Caki2 (cell line): ENCODE measurements around the gene GFPT2. TPM values are rescaled to one million over a fixed set of nuclear protein-coding genes. Genes with fewer than 3 reads are reported as not detected.
"Not testable (repeated sequence)": the region's sequence is repeated elsewhere in the genome, so short reads cannot be mapped to it uniquely, and the experiment has no call there.

Experiments used
- DNase-seq: peaks from one replicate; pipeline ENCODE4 v3.0.0-alpha.2; 2015; ENCODE audit warnings: low read depth
- in situ Hi-C: cut with HindIII; loops from 2 replicates; pipeline ENCODE4 v1.10.0; 2016; ENCODE audit warnings: low sequenced_read_pairs, low pct_unique_long_range_greater_than_20kb, mixed read lengths
- total RNA-seq: library from RNA; depleted of rRNA; stranded (reverse); fragments of >200 nt; shearing (Covaris generic); gene quantifications from 2 replicates; pipeline ENCODE4 v1.2.3, GENCODE V29; 2014; ENCODE audit warnings: low replicate concordance

The GFPT2 gene
- total RNA-seq, 1 experiment from 2014 or later = 3.7 TPM

- DNase-seq = no peak
- in situ Hi-C loops = no loop called here
Observed at GRCh38 chr5:180324601-180324950, 28.6 kb downstream of the GFPT2 start.

GRCh38 chr5:180323941-180324600 lies 29.1 kb downstream of the GFPT2 start:
- in situ Hi-C loops = no loop called here
- DNase-seq = peak; percentile 79

GRCh38 chr5:180323160-180323559 lies 30.0 kb downstream of the GFPT2 start:
- DNase-seq = no peak
- in situ Hi-C loops = no loop called here

- in situ Hi-C loops = no loop called here
- no peak for DNase-seq
Observed at GRCh38 chr5:180318456-180319089, 34.6 kb downstream of the GFPT2 start.

- in situ Hi-C loops = no loop called here
- DNase-seq = no peak
Observed at GRCh38 chr5:180316586-180316985, 36.5 kb downstream of the GFPT2 start.

GRCh38 chr5:180315762-180316212 lies 37.3 kb downstream of the GFPT2 start:
- DNase-seq = no peak
- in situ Hi-C loops = no loop called here

- in situ Hi-C loops = no loop called here
- DNase-seq = peak; percentile 82
Observed at GRCh38 chr5:180313677-180314505, 39.2 kb downstream of the GFPT2 start.

- in situ Hi-C loops = no loop called here
Observed at GRCh38 chr5:180311216-180311615, 41.9 kb downstream of the GFPT2 start.

GRCh38 chr5:180306796-180307195 lies 46.3 kb downstream of the GFPT2 start:
- in situ Hi-C loops = no loop called here
- no peak for DNase-seq

More at GRCh38 chr5:180311216-180311615, 41.9 kb downstream of the GFPT2 start:
- DNase-seq = no peak

- in situ Hi-C loops = no loop called here
- DNase-seq = no peak
Observed at GRCh38 chr5:180305481-180305880, 47.7 kb downstream of the GFPT2 start.

GRCh38 chr5:180304431-180305375 lies 48.4 kb downstream of the GFPT2 start:
- DNase-seq = no peak
- in situ Hi-C loops = no loop called here

- DNase-seq = no peak
- in situ Hi-C loops = no loop called here
Observed at GRCh38 chr5:180304016-180304292, 49.2 kb downstream of the GFPT2 start.

- DNase-seq = no peak
- in situ Hi-C loops = no loop called here
Observed at GRCh38 chr5:180303226-180304015, 49.7 kb downstream of the GFPT2 start.

- no peak for DNase-seq
- in situ Hi-C loops = no loop called here
Observed at GRCh38 chr5:180302256-180302655, 50.9 kb downstream of the GFPT2 start.

GRCh38 chr5:180301253-180301652 lies 51.9 kb downstream of the GFPT2 start:
- no peak for DNase-seq
- in situ Hi-C loops = no loop called here

- DNase-seq = no peak
- in situ Hi-C loops = no loop called here
Observed at GRCh38 chr5:180299526-180299925, 53.6 kb downstream of the GFPT2 start.

- in situ Hi-C loops, DNase-seq: not testable (repeated sequence)
Observed at GRCh38 chr5:180299014-180299413, 54.1 kb downstream of the GFPT2 start.
